ENCODE measurements around the gene MSGN1.

Gene MSGN1

GRCh38 chr2:17805166-17805565 lies 11.1 kb upstream of the MSGN1 start:
- TF ChIP-seq CTCF (conservative IDR thresholded peaks at IDR 0.05; ENCODE audit: low read length) = no peak
- no peak for DNase-seq (ENCODE audit: low read depth)
- no peak overlapping the region for H3K4me3 ChIP-seq (ENCODE audit: low read length)

- no peak for TF ChIP-seq CTCF (conservative IDR thresholded peaks at IDR 0.05; ENCODE audit: low read length)
- no peak for DNase-seq (ENCODE audit: low read depth)
- H3K4me3 ChIP-seq (ENCODE audit: low read length) = no peak overlapping the region
These were observed 10.4 kb upstream of the MSGN1 start for GRCh38 chr2:17805717-17806363.

DNA sequence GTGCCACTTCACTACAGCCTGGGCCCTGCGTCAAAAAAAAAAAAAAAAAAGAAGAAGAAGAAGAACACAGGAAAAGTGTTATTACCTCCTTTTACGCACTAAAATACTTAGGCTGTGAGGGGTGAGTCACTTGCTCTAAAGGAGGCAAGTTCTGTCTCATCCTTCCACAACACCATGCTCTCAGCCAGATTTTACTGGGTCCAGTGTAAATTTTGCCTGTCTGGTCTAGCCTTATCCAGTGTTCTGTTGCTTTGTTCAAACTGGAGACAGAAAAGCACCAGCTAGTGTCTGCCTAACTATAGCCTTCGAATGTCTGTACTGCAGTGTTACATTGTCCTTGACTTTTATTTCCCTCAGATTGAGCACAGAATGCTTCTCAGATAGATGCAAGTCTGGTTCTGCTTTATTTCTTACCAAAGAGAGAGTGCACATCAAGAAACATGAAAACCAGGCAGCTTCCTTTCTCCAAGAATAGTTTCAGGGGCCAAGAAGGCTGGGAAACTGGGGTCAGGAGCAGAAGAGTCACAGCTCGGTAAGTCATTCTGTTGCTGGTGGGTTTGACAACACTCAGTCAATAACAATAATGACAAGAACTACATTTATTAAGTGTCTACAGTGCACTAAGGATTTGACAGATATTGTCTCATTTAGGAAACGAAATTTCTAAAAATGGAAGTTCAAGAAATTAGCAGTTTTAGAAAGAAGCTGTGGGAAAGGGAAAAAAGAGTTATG lies 3.1 kb upstream of the MSGN1 start:
- DNase-seq (ENCODE audit: low read depth) = peak; percentile 69
- TF ChIP-seq CTCF (conservative IDR thresholded peaks at IDR 0.05; ENCODE audit: low read length) = no peak
- H3K4me3 ChIP-seq (ENCODE audit: low read length) = peak overlapping the region; percentile 31

GRCh38 chr2:17813742-17814473 lies 2.4 kb upstream of the MSGN1 start:
- H3K4me3 ChIP-seq (ENCODE audit: low read length) = peak overlapping the region; percentile 31; the same call in 1 of the 2 replicates
- TF ChIP-seq CTCF (conservative IDR thresholded peaks at IDR 0.05; ENCODE audit: low read length) = no peak
- DNase-seq (ENCODE audit: low read depth) = peak; percentile 71

DNA sequence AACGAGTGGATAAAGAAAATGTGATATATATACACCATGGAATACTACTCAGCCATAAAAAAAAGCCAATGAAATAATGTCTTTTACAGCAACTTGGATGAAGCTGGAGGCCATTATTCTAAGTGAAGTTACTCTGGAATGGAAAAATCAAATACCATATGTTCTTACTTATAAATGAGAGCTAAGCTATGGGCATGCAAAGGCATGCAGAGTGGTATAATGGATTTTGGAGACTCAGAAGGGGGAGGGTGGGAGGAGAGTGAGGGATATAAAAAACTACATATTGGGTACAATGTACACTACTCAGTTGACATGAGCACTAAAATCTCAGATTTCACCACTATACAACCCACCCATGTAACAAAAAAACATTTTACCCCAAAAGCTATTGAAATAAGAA lies 1.7 kb upstream of the MSGN1 start:
- TF ChIP-seq CTCF (conservative IDR thresholded peaks at IDR 0.05; ENCODE audit: low read length) = no peak
- no peak overlapping the region for H3K4me3 ChIP-seq (ENCODE audit: low read length)
- no peak for DNase-seq (ENCODE audit: low read depth)

DNA sequence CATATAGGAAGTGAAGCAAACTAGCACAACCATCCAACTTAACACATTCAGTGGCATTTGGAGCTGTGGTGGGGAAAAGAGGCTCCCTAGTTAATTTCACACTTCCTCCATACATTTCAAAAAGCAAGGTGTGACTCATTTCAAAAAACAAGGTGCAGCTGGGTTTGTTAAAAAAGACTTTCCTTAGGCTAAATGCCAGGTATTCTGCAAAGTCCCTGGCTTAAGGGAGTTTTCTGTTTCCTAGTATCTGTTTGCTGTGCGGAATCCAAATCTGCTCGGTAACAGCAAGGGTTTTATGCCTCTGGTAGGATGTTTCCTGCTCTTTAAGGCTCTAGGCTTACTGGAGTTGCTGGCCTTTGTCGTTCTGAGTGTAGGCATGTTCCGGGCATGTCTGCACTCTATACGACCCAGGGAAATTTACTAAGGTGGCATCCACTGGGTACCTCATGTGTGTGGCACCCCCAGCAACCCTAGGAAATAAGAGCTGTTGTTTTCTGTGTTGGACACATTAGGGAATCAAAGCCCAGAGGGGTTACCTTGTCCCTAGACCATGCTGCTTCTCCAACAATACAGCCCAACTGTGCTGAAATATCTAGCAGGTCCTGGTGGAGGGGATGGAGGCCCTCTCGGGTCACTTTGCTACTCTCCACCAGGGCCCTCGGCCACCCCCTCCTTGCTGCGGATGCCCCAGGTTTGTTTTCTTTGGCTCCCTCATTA lies 634 bp upstream of the MSGN1 start:
- no peak overlapping the region for H3K4me3 ChIP-seq (ENCODE audit: low read length)
- TF ChIP-seq CTCF (conservative IDR thresholded peaks at IDR 0.05; ENCODE audit: low read length) = no peak
- DNase-seq (ENCODE audit: low read depth) = no peak

Measured in AG10803 (cell line).